Lung (tissue), 12 donors: Measurements from ENCODE around the gene NRG2. TPM values are rescaled to one million over a fixed set of nuclear protein-coding genes. Genes with fewer than 3 reads are reported as not detected.

ENCODE experiments used
- ATAC-seq: fragments of 200-7000 bp; cut with Tn5 transposase; one replicate; pipeline ENCODE4 v1.9.1; 2020; ENCODE audit warnings: moderate number of reproducible peaks; ENCODE audit not compliant: insufficient read depth, low FRiP score
- DNase-seq, 3 donors: peaks; one replicate each; pipeline ENCODE4 v3.0.0-alpha.2; 2013 to 2017
- H3K27ac ChIP-seq, 2 donors: one replicate each; pipeline ENCODE4 v1.5.1; 2013; ENCODE audit warnings: mild to moderate bottlenecking in 2 of 2, moderate library complexity in 2 of 2, control low read depth in 1 of 2, inconsistent platforms in 1 of 2, low read depth in 1 of 2, low read length in 1 of 2
- H3K27me3 ChIP-seq, 3 donors: one replicate each; pipeline ENCODE4 v1.5.1; 2013; ENCODE audit warnings: low read length in 2 of 3; ENCODE audit not compliant: control insufficient read depth in 3 of 3, insufficient read depth in 3 of 3
- H3K36me3 ChIP-seq, 4 donors: one replicate each; pipeline ENCODE4 v1.5.1; 2013; ENCODE audit warnings: low read length in 4 of 4, mild to moderate bottlenecking in 1 of 4, moderate library complexity in 1 of 4; ENCODE audit not compliant: control insufficient read depth in 4 of 4, insufficient read depth in 4 of 4
- H3K4me1 ChIP-seq, 5 donors: one replicate each; pipeline ENCODE4 v1.5.1; 2013; ENCODE audit warnings: low read length in 5 of 5, mild to moderate bottlenecking in 2 of 5, moderate library complexity in 1 of 5; ENCODE audit not compliant: control insufficient read depth in 5 of 5, insufficient read depth in 5 of 5
- H3K4me3 ChIP-seq: one replicate; pipeline ENCODE4 v1.5.1; 2013; ENCODE audit warnings: mild to moderate bottlenecking, control low read depth, moderate library complexity
- H3K9ac ChIP-seq, 2 donors: one replicate each; pipeline ENCODE4 v1.5.1; 2013; ENCODE audit warnings: low read length in 2 of 2, control low read depth in 1 of 2; ENCODE audit not compliant: insufficient read depth in 1 of 2
- H3K9me3 ChIP-seq, 4 donors: one replicate each; pipeline ENCODE4 v1.5.1; 2013; ENCODE audit warnings: low read length in 3 of 4, mild to moderate bottlenecking in 1 of 4, moderate library complexity in 1 of 4; ENCODE audit not compliant: control insufficient read depth in 4 of 4, insufficient read depth in 3 of 4
- WGBS, 2 donors: extraction: QIAGEN DNeasy Blood & Tissue Kit; methylation state at CpG; one replicate each; pipeline ENCODE4 v1.1.7; 2013; 5-methylcytosine and 5-hydroxymethylcytosine counted together
- polyA plus RNA-seq, 2 donors: library from polyadenylated mRNA; stranded (reverse); fragments of 200-250 nt; gene quantifications; one replicate each; pipeline ENCODE4 v1.2.1, GENCODE V29; 2013
- total RNA-seq, 2 donors: library from RNA; depleted of rRNA in 1 of 2; stranded (reverse); fragments of >200 nt in 1 of 2; gene quantifications; one replicate each; pipeline ENCODE4 v1.2.1, GENCODE V29; 2014 to 2021
- TF ChIP-seq, protein P1 (sequence below): IDR thresholded peaks from 2 replicates; pipeline ENCODE4 v1.5.1; 2012; ENCODE audit warnings: mild to moderate bottlenecking; ENCODE audit errors: control extremely low read depth, extremely low read depth
- donor health status: control.
- donor health status: control.
- donor health status: Bipolar disorder and iron deficiency.
- donor health status: healthy.
- donor health status: DM: yes; HTN: yes; CAD: no.

Gene NRG2
- total and polyA plus RNA-seq, 4 donors: 0.41 to 3.0 (median 1.0) TPM

DNA sequence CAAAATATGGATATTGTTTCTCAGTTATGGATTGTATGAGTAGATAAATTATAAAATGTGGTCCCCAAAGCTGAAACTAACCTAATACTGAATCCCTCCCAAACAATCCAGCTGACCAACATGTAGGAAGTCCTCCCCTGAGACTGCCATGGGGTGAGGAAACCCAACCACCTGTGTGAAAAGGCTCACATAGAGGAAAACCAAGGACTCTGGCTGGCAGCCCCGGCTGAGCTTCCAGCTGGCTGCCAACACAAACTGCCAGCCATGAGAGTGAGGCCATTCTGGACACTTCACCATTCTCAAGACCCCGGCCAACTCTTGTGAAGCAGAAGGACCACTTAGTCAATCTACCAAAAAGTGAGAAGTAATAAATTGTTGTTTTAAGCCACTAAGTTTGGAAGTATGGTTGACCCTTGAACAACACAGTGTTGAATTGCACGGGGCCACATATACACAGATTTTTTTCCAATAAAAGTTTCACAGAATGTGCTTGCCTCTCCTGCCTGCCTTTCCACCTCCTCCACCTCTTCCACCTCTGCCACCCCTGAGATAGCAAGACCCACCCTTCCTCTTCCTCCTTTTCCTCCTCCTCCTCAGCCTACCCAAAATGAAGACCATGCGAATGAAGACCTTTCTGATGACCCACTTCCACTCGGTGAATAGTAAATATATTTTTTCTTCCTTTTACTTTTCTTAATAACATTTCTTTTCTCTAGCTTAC, 15.3 kb upstream of the NRG2 start:
- 84 to 90% methylated on average over 5 of the region's 5 CpGs for WGBS, 2 donors
- peaks cover 0 to 2% (median 0%) of the 10 kb centered on the region in 5 donors for H3K4me1 ChIP-seq
- H3K27ac ChIP-seq: no peak overlapping the region
- peaks cover 0 to 50% (median 32%) of the 10 kb centered on the region in 3 donors for H3K27me3 ChIP-seq
- no peaks in the 10 kb centered on the region for H3K36me3 ChIP-seq
- H3K9me3 ChIP-seq: no peaks in the 10 kb centered on the region
- no peak overlapping the region for H3K9ac ChIP-seq
- TF ChIP-seq, protein P1, sequence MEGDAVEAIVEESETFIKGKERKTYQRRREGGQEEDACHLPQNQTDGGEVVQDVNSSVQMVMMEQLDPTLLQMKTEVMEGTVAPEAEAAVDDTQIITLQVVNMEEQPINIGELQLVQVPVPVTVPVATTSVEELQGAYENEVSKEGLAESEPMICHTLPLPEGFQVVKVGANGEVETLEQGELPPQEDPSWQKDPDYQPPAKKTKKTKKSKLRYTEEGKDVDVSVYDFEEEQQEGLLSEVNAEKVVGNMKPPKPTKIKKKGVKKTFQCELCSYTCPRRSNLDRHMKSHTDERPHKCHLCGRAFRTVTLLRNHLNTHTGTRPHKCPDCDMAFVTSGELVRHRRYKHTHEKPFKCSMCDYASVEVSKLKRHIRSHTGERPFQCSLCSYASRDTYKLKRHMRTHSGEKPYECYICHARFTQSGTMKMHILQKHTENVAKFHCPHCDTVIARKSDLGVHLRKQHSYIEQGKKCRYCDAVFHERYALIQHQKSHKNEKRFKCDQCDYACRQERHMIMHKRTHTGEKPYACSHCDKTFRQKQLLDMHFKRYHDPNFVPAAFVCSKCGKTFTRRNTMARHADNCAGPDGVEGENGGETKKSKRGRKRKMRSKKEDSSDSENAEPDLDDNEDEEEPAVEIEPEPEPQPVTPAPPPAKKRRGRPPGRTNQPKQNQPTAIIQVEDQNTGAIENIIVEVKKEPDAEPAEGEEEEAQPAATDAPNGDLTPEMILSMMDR: no peak
- DNase-seq: no peak
- ATAC-seq: no peak
- no peak overlapping the region for H3K4me3 ChIP-seq

DNA sequence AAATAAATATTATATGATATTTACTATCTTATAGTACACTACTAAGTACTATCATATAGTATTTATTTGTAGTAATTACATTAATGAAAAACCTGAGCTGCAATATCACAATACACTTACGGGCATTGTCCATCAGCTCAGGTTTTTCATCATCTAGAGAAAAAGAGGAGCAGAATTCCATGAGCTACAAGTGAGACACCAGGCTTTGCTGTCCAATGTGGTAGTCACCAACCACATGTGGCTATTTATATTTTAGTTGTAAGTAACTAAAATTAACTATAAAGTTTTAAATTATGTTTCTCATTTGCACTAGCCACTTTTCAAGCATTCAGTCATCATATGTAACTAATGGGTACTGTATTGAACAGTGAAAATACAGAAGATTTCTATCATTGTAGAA, 13.8 kb upstream of the NRG2 start:
- DNase-seq (no peak), ATAC-seq (no peak)
- Histone ChIP-seq H3K4me3 (no peak overlapping the region), H3K9ac (no peak overlapping the region), H3K36me3 (no peaks in the 10 kb centered on the region), H3K27me3 (peaks cover 0 to 49% (median 30%) of the 10 kb centered on the region in 3 donors), H3K4me1 (peaks cover 0 to 2% (median 0%) of the 10 kb centered on the region in 5 donors), H3K9me3 (no peaks in the 10 kb centered on the region), H3K27ac (no peak overlapping the region)
- WGBS, 2 donors: 95% methylated on average over 1 of the region's 1 CpG
- TF ChIP-seq, protein P1: no peak

DNA sequence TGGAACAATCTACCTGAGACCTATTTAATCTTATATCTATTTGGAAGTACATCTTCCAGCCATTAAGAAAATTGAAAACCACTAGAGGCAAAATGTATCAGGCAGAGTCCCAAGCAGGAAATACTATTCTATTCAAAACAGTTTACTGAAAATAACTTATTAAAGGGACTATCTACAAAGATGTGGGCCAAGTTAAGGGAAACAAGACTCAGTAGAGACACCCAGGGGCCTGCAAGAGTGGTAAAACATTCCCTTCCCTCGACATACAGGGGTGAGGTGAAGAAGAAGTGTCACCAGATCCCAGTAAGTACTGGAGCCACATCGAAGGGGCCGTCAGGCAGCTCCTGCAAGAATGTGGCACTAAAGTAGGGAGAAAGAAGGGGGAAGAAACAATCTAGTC, 12.1 kb upstream of the NRG2 start:
- H3K36me3 ChIP-seq: no peaks in the 10 kb centered on the region
- TF ChIP-seq, protein P1: no peak
- H3K4me3 ChIP-seq: no peak overlapping the region
- H3K9ac ChIP-seq: no peak overlapping the region
- ATAC-seq: no peak
- 35 to 48% methylated on average over 3 of the region's 3 CpGs for WGBS, 2 donors
- H3K27ac ChIP-seq: no peak overlapping the region
- H3K4me1 ChIP-seq: peaks cover 0 to 2% (median 0%) of the 10 kb centered on the region in 5 donors
- peaks cover 0 to 47% (median 22%) of the 10 kb centered on the region in 3 donors for H3K27me3 ChIP-seq
- H3K9me3 ChIP-seq: no peaks in the 10 kb centered on the region
- DNase-seq: no peak
